ENCODE results near the gene ITIH2.
"Not testable (repeated sequence)": the region's sequence is repeated elsewhere in the genome, so short reads cannot be mapped to it uniquely, and the experiment has no call there.

The ITIH2 gene

GRCh38 chr10:7703140-7703539 is at the start of gene ITIH2:
Gene ITIH2 (plus strand): TSS chr10:7703316. CDS start chr10:7703435, 119 bp downstream.
- no peak for DNase-seq (ENCODE audit: low read depth, low spot score)
- no peak for TF ChIP-seq CTCF (IDR thresholded peaks at IDR 0.05; ENCODE audit: low read depth, low read length)
- in situ Hi-C loops (cut with HindIII; ENCODE audit: low sequenced_read_pairs): no loop called here
- no peak within 1 kb of the TSS for H3K4me3 ChIP-seq (ENCODE audit: low read depth, low read length)

GRCh38 chr10:7657079-7657478 is 46.0 kb upstream of the ITIH2 start:
- H3K4me3 ChIP-seq (ENCODE audit: low read depth, low read length); in situ Hi-C loops (cut with HindIII; ENCODE audit: low sequenced_read_pairs); DNase-seq (ENCODE audit: low read depth, low spot score): not testable (repeated sequence)

GRCh38 chr10:7657552-7657951 is 45.6 kb upstream of the ITIH2 start:
- no peak for DNase-seq (ENCODE audit: low read depth, low spot score)
- in situ Hi-C loops (cut with HindIII; ENCODE audit: low sequenced_read_pairs): no loop called here
- TF ChIP-seq CTCF (IDR thresholded peaks at IDR 0.05; ENCODE audit: low read depth, low read length): no peak
- no peak overlapping the region for H3K4me3 ChIP-seq (ENCODE audit: low read depth, low read length)

GRCh38 chr10:7659560-7659959 is 43.6 kb upstream of the ITIH2 start:
- no peak for DNase-seq (ENCODE audit: low read depth, low spot score)
- no peak overlapping the region for H3K4me3 ChIP-seq (ENCODE audit: low read depth, low read length)
- in situ Hi-C loops (cut with HindIII; ENCODE audit: low sequenced_read_pairs): no loop called here
- TF ChIP-seq CTCF (IDR thresholded peaks at IDR 0.05; ENCODE audit: low read depth, low read length): no peak

- no peak for DNase-seq (ENCODE audit: low read depth, low spot score)
- in situ Hi-C loops (cut with HindIII; ENCODE audit: low sequenced_read_pairs): no loop called here
- TF ChIP-seq CTCF (IDR thresholded peaks at IDR 0.05; ENCODE audit: low read depth, low read length): no peak
- no peak overlapping the region for H3K4me3 ChIP-seq (ENCODE audit: low read depth, low read length)
These were observed 40.6 kb upstream of the ITIH2 start for GRCh38 chr10:7662522-7662921.

- in situ Hi-C loops (cut with HindIII; ENCODE audit: low sequenced_read_pairs): no loop called here
- no peak overlapping the region for H3K4me3 ChIP-seq (ENCODE audit: low read depth, low read length)
- no peak for DNase-seq (ENCODE audit: low read depth, low spot score)
- TF ChIP-seq CTCF (IDR thresholded peaks at IDR 0.05; ENCODE audit: low read depth, low read length): no peak
These were observed 38.4 kb upstream of the ITIH2 start for GRCh38 chr10:7664707-7665106.

- no peak for DNase-seq (ENCODE audit: low read depth, low spot score)
- in situ Hi-C loops (cut with HindIII; ENCODE audit: low sequenced_read_pairs): no loop called here
- H3K4me3 ChIP-seq (ENCODE audit: low read depth, low read length): no peak overlapping the region
- TF ChIP-seq CTCF (IDR thresholded peaks at IDR 0.05; ENCODE audit: low read depth, low read length): no peak
These were observed 37.3 kb upstream of the ITIH2 start for GRCh38 chr10:7665767-7666166.
